ENCODE data around the gene ZDHHC1.

DNA sequence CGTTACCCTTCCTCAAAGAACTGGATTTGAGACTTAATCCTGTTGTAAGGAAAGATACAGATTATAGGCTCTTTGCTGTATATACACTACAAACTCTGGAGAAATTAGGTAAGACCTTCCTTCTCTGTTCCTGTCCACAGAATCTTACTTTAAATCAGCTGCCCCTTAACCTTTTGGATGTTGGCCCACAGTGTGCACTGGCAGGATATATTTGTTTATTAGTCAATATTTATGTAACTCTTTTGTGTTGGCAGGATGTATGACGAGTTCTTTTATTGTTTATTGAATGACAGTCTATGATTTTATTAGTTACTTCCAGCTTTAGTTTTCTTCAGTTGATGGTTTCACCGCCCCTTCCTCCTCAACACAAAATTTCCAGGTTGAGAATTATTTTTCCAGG lies 69.9 kb downstream of the ZDHHC1 start:
- TF ChIP-seq POLR2A (IDR thresholded peaks at IDR 0.05) = no peak
- TF ChIP-seq, protein P1, sequence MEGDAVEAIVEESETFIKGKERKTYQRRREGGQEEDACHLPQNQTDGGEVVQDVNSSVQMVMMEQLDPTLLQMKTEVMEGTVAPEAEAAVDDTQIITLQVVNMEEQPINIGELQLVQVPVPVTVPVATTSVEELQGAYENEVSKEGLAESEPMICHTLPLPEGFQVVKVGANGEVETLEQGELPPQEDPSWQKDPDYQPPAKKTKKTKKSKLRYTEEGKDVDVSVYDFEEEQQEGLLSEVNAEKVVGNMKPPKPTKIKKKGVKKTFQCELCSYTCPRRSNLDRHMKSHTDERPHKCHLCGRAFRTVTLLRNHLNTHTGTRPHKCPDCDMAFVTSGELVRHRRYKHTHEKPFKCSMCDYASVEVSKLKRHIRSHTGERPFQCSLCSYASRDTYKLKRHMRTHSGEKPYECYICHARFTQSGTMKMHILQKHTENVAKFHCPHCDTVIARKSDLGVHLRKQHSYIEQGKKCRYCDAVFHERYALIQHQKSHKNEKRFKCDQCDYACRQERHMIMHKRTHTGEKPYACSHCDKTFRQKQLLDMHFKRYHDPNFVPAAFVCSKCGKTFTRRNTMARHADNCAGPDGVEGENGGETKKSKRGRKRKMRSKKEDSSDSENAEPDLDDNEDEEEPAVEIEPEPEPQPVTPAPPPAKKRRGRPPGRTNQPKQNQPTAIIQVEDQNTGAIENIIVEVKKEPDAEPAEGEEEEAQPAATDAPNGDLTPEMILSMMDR (IDR thresholded peaks at IDR 0.05) = no peak
